ENCODE data around the gene E2F6.

- TF ChIP-seq POLR2A (IDR thresholded peaks at IDR 0.05; ENCODE audit: low read length) (no peak), GATA1 (IDR thresholded peaks at IDR 0.05; ENCODE audit: low read depth, low read length) (no peak)
Observed at GRCh38 chr2:11495844-11496681, 30.1 kb upstream of the E2F6 start.

All from erythroblast (primary cell).